MCF 10A (cell line): Measurements from ENCODE around the gene HSP90AB1. TPM values are rescaled to one million over a fixed set of nuclear protein-coding genes. Genes with fewer than 3 reads are reported as not detected.

Source experiments
- BruUV-seq: library from RNA; stranded (reverse); fragments of 400-500 nt; replicated peaks from 2 replicates; lab custom pipeline; 2021; lab: Mats Ljungman, UMichigan
- CTCF ChIA-PET: fragments of 300-600 bp; sonication (Branson Sonifier 250); formaldehyde crosslinking; extraction: SDS; loops from one replicate; lab custom pipeline; 2021; ENCODE audit warnings: antibody characterized with exemption, inconsistent platforms; lab: Yijun Ruan, JAX
- POLR2A ChIA-PET: fragments of 300-600, 350-650 bp; sonication (Branson Sonifier 250); formaldehyde crosslinking; extraction: SDS; loops from one replicate; lab custom pipeline; 2020; ENCODE audit warnings: antibody characterized with exemption, inconsistent platforms; lab: Yijun Ruan, JAX
- DNase-seq: peaks from one replicate; pipeline ENCODE4 v3.0.0-alpha.2; 2018; ENCODE audit not compliant: unreplicated experiment
- H3K27ac Mint-ChIP-seq: one replicate; pipeline ENCODE4 v1.8.0; 2022; ENCODE audit warnings: mild to moderate bottlenecking, low read depth, mixed read lengths; ENCODE audit not compliant: unreplicated experiment
- H3K27me3 Mint-ChIP-seq: one replicate; pipeline ENCODE4 v1.8.0; 2022; ENCODE audit warnings: mixed read lengths; ENCODE audit not compliant: insufficient read depth, unreplicated experiment
- H3K36me3 Mint-ChIP-seq: one replicate; pipeline ENCODE4 v1.8.0; 2022; ENCODE audit warnings: mild to moderate bottlenecking, moderate library complexity, mixed read lengths; ENCODE audit not compliant: insufficient read depth, unreplicated experiment
- H3K4me1 Mint-ChIP-seq: one replicate; pipeline ENCODE4 v1.8.0; 2022; ENCODE audit warnings: mixed read lengths; ENCODE audit not compliant: insufficient read depth, unreplicated experiment
- H3K4me3 Mint-ChIP-seq: one replicate; pipeline ENCODE4 v1.8.0; 2022; ENCODE audit warnings: mild to moderate bottlenecking, moderate library complexity, mixed read lengths; ENCODE audit not compliant: unreplicated experiment
- H3K9me3 Mint-ChIP-seq: one replicate; pipeline ENCODE4 v1.8.0; 2022; ENCODE audit warnings: mixed read lengths; ENCODE audit not compliant: unreplicated experiment
- intact Hi-C: fragments of 100-400 bp; cut with micrococcal nuclease; formaldehyde crosslinking; loops from 2 replicates; pipeline ENCODE4 v1.14.1; 2022
- total RNA-seq: library from RNA; stranded (reverse); gene quantifications from 2 replicates; pipeline ENCODE4 v1.2.3, GENCODE V29; 2022
- TF ChIP-seq, protein P1 (sequence below): fragments of 200-600 bp; IDR thresholded peaks from one replicate; pipeline ENCODE4 v1.8.0; 2022; ENCODE audit warnings: antibody characterized with exemption, mild to moderate bottlenecking; ENCODE audit not compliant: unreplicated experiment

Gene HSP90AB1
- total RNA-seq, 1 experiment from 2014 or later, result 577 TPM

DNA sequence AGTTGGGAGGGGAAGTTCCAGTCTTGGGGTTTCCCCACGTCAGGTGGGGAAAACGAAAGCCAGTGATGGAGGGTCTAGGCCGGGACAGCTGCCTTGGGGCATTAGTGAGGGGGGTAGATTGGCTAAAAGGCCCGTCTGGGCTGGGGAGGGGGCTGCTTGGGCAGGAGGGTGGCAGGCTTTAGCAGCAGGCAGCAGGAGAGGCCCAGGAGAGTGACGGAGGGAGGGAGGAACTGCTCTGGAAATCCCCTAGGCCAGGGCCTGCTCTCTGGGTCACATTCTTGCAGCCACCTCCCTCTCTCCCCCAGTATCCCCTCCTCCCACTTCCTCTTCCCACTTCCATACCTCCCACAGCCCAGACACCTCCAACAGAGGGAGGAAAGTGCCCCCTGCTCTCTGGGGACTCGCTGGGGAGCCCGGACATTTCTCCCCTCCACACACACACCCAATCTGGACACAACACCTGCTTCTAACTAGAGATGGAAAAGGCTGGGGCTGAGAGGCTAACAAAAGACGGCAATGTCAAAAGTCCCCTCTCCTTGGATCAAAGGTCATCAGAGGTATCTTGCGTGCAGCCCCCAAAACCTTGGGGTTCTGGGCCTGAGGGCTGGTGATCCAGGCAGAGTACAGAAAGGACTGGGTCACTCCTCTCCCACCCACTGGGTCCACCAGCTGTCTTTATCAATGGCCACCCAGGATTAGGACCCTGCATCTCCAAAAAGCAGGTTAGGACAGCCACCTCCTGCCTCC lies 16.6 kb downstream of the HSP90AB1 start:
- Mint-ChIP-seq H3K36me3 (no peaks in the 10 kb centered on the region), H3K4me3 (peak overlapping the region; percentile 91), H3K4me1 (peaks cover 23% of the 10 kb centered on the region), H3K27ac (peak overlapping the region; percentile 77), H3K27me3 (no peaks in the 10 kb centered on the region), H3K9me3 (no peaks in the 10 kb centered on the region)
- POLR2A ChIA-PET, result interaction anchor here (1.6 to 3.3 kb wide), 2 partner anchors 16 to 76 kb away, joined by 7 to 25 read pairs; partner anchors contain the start of gene HSP90AB1
- no peak for DNase-seq
- CTCF ChIA-PET, result interaction anchor here (0.8 to 1.9 kb wide), 6 partner anchors 21 to 95 kb away, joined by 3 to 8 read pairs (median 4); no protein-coding TSS in a partner anchor
- intact Hi-C loops, result loop anchor here (2.0 kb wide), 1 partner anchor 49 kb away; the partner anchor contains the start of gene AARS2
- BruUV-seq, result no TSS peak
- TF ChIP-seq, protein P1, sequence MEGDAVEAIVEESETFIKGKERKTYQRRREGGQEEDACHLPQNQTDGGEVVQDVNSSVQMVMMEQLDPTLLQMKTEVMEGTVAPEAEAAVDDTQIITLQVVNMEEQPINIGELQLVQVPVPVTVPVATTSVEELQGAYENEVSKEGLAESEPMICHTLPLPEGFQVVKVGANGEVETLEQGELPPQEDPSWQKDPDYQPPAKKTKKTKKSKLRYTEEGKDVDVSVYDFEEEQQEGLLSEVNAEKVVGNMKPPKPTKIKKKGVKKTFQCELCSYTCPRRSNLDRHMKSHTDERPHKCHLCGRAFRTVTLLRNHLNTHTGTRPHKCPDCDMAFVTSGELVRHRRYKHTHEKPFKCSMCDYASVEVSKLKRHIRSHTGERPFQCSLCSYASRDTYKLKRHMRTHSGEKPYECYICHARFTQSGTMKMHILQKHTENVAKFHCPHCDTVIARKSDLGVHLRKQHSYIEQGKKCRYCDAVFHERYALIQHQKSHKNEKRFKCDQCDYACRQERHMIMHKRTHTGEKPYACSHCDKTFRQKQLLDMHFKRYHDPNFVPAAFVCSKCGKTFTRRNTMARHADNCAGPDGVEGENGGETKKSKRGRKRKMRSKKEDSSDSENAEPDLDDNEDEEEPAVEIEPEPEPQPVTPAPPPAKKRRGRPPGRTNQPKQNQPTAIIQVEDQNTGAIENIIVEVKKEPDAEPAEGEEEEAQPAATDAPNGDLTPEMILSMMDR, result no peak

GRCh38 chr6:44264154-44265006 lies 17.5 kb downstream of the HSP90AB1 start:
- no peaks in the 10 kb centered on the region for H3K36me3 Mint-ChIP-seq
- peak overlapping the region; percentile 77 for H3K27ac Mint-ChIP-seq
- TF ChIP-seq, protein P1, result no peak
- BruUV-seq, result no TSS peak
- ChIA-PET POLR2A (interaction anchor here (1.3 to 3.3 kb wide), 4 partner anchors 8 to 75 kb away, joined by 3 to 25 read pairs (median 7); partner anchors contain the start of gene HSP90AB1), CTCF (interaction anchor here (0.7 to 1.9 kb wide), 9 partner anchors 9 to 96 kb away, joined by 3 to 8 read pairs (median 3); no protein-coding TSS in a partner anchor)
- peaks cover 1% of the 10 kb centered on the region for H3K27me3 Mint-ChIP-seq
- no peaks in the 10 kb centered on the region for H3K9me3 Mint-ChIP-seq
- H3K4me3 Mint-ChIP-seq, result peak overlapping the region; percentile 91
- intact Hi-C loops, result loop anchor here (2.0 to 5.0 kb wide), 2 partner anchors 48 to 193 kb away; partner anchors contain the start of gene AARS2
- no peak for DNase-seq
- peaks cover 23% of the 10 kb centered on the region for H3K4me1 Mint-ChIP-seq

DNA sequence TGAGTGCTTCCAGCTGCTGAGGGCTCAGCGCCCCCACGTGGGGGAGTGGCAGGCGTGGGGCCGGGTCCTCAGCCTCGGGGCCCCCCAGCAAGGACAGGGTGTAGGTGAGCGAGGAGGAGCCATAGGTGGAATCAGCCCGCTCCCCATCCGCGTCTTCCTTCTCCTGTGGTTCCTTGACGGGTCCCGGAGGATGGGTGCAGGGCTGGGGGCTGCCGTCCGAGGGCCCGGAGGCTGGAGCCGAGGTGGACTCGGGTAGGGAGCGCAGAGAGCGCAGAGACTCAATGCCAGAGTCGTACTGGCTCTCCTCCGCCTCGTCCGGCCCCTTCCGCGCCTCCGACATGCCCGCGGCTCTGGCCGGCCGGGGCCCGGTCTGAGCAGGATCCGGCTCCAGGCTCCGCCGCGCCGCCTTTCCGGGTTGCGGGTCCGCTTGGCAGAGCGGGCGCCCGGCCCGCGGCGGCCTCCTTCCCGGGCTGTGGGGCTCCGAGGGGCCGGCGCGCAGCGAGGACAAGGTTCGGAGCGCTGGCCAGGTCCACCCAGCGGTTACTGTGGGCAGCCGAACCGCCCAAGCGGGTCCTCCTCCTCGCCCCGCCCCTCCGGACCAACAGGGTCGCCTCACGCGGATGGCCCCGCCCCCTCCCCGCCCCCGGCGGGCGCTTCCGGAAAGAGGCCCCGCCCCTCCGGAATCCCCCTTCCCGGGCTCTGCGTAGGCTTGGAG lies 18.3 kb downstream of the HSP90AB1 start, which contains the start of gene NFKBIE:
TSS of gene NFKBIE (minus strand) at position 545 of the 715 bp plus-strand sequence. CDS start at position 340, 205 bp downstream.
- TSS peak; percentile 73 for BruUV-seq
- Mint-ChIP-seq H3K36me3 (no peaks in the 10 kb centered on the region), H3K27me3 (peaks cover 9% of the 10 kb centered on the region), H3K9me3 (no peaks in the 10 kb centered on the region), H3K27ac (peak within 1 kb of the TSS; percentile 77), H3K4me1 (peaks cover 23% of the 10 kb centered on the region), H3K4me3 (peak within 1 kb of the TSS; percentile 91)
- ChIA-PET CTCF (interaction anchor here (0.7 to 5.8 kb wide), 8 partner anchors 8 to 76 kb away, joined by 3 to 214 read pairs (median 5); partner anchors contain the start of gene SLC35B2), POLR2A (interaction anchor here (1.3 to 3.3 kb wide), 4 partner anchors 8 to 74 kb away, joined by 3 to 25 read pairs (median 7); partner anchors contain the start of gene HSP90AB1)
- peak; percentile 92 for DNase-seq
- TF ChIP-seq, protein P1, result no peak
- intact Hi-C loops, result loop anchor here (2.0 to 5.0 kb wide), 2 partner anchors 48 to 192 kb away; partner anchors contain the start of gene AARS2
